HepG2 (cell line): Measurements from ENCODE around the gene FAM234A. TPM values are rescaled to one million over a fixed set of nuclear protein-coding genes. Genes with fewer than 3 reads are reported as not detected.

Experiments used
- CEBPZ ChIP-seq: IDR thresholded peaks from 2 replicates; pipeline ENCODE4 v1.6.1; 2012; ENCODE audit warnings: low read length, improper control_type of control experiment
- CERS6 ChIP-seq: sonication (generic); formaldehyde crosslinking; IDR thresholded peaks from 2 replicates; pipeline ENCODE4 v1.5.0; 2020; ENCODE audit warnings: missing genetic modification reagents
- DBP ChIP-seq: sonication (generic); formaldehyde crosslinking; IDR thresholded peaks from 2 replicates; pipeline ENCODE4 v1.4.0; 2020; ENCODE audit warnings: missing genetic modification reagents; ENCODE audit errors: not compliant biosample characterization
- GTF2F1 ChIP-seq: fragments of 150-350 bp; IDR thresholded peaks from 2 replicates; pipeline ENCODE4 v1.6.1; 2014; ENCODE audit warnings: low read length
- GZF1 ChIP-seq: sonication (generic); formaldehyde crosslinking; IDR thresholded peaks from 2 replicates; pipeline ENCODE4 v1.5.1; 2020; ENCODE audit warnings: mild to moderate bottlenecking, missing genetic modification reagents
- HNF1B ChIP-seq: sonication (generic); formaldehyde crosslinking; IDR thresholded peaks from 2 replicates; pipeline ENCODE4 v1.5.1; 2020; ENCODE audit warnings: mild to moderate bottlenecking, moderate library complexity, missing genetic modification reagents
- KAT2B ChIP-seq: fragments of 150-350 bp; IDR thresholded peaks from 2 replicates; pipeline ENCODE4 v1.6.1; 2014; ENCODE audit warnings: low read depth, low read length, borderline replicate concordance
- MATR3 ChIP-seq: sonication (generic); formaldehyde crosslinking; IDR thresholded peaks from 2 replicates; pipeline ENCODE4 v1.4.0; 2020; ENCODE audit warnings: missing genetic modification reagents
- MYNN ChIP-seq: sonication (generic); formaldehyde crosslinking; IDR thresholded peaks from 2 replicates; pipeline ENCODE4 v1.4.0; 2020; ENCODE audit warnings: mild to moderate bottlenecking, low read depth, missing genetic modification reagents
- RARG ChIP-seq: sonication (generic); formaldehyde crosslinking; IDR thresholded peaks from 2 replicates; pipeline ENCODE4 v1.4.0; 2020; ENCODE audit warnings: low read depth, mild to moderate bottlenecking, missing genetic modification reagents
- SOX13 ChIP-seq, 3 experiments: fragments of 450-650 bp in 1 of 3; sonication (generic) in 1 of 3; formaldehyde crosslinking in 1 of 3; IDR thresholded peaks in 2 of 3; conservative IDR thresholded peaks in 1 of 3; 2 replicates each; pipeline versions ENCODE4 v1.5.0 to v1.6.1; 2016 to 2020; ENCODE audit warnings: antibody characterized with exemption in 1 of 3, mild to moderate bottlenecking in 1 of 3, missing compliant biosample characterization in 1 of 3, missing genetic modification reagents in 1 of 3, moderate library complexity in 1 of 3
- SRY ChIP-seq: sonication (generic); formaldehyde crosslinking; IDR thresholded peaks from 2 replicates; pipeline ENCODE4 v1.8.0; 2022; ENCODE audit warnings: mild to moderate bottlenecking, missing genetic modification reagents
- TCF7L2 ChIP-seq: IDR thresholded peaks from 2 replicates; pipeline ENCODE4 v1.6.1; 2011; ENCODE audit warnings: mild to moderate bottlenecking, low read depth, low read length, moderate library complexity
- TFDP1 ChIP-seq: IDR thresholded peaks from 2 replicates; pipeline ENCODE4 v1.6.1; 2016; ENCODE audit warnings: missing compliant biosample characterization, missing genetic modification reagents, borderline replicate concordance
- ZBTB7A ChIP-seq: sonication (generic); formaldehyde crosslinking; IDR thresholded peaks from 2 replicates; pipeline ENCODE4 v1.8.0; 2022; ENCODE audit warnings: mild to moderate bottlenecking, missing genetic modification reagents
- ZMYM2 ChIP-seq: sonication (generic); formaldehyde crosslinking; IDR thresholded peaks from 2 replicates; pipeline ENCODE4 v1.8.0; 2022; ENCODE audit warnings: mild to moderate bottlenecking, missing genetic modification reagents
- ZNF496 ChIP-seq: sonication (generic); formaldehyde crosslinking; IDR thresholded peaks from 2 replicates; pipeline ENCODE4 v1.8.1; 2023; ENCODE audit warnings: mild to moderate bottlenecking, moderate library complexity, missing genetic modification reagents; ENCODE audit not compliant: insufficient replicate concordance
- polyA plus RNA-seq, 8 experiments: library from polyadenylated mRNA; depleted of rRNA in 3 of 8; stranded (reverse) in 7 of 8; unstranded in 1 of 8; fragments of >200 nt; fragmentation: Illumina TruSeq in 4 of 8; extraction: Trizol in 4 of 8; gene quantifications; 2 replicates each; pipeline versions ENCODE4 v1.2.1 to v1.2.3, GENCODE V29; 2011 to 2016; ENCODE audit warnings: low read depth in 4 of 8, missing spikeins in 1 of 8, mixed read lengths in 1 of 8; ENCODE audit not compliant: insufficient read depth in 1 of 8
- total RNA-seq, 5 experiments: library from RNA; depleted of rRNA; stranded (reverse); fragments of >200 nt; fragmentation: Illumina TruSeq; extraction: Trizol; gene quantifications; 2 replicates each; pipeline ENCODE4 v1.2.3, GENCODE V29; 2016; ENCODE audit warnings: low read depth in 1 of 5

The FAM234A gene
- total and polyA plus RNA-seq, 2 of the 13 experiments (the other 11 are each of a cell fraction or from before 2014, with no cell fraction given) = 29.2 to 34.4 TPM

GRCh38 chr16:234468-235305, at the start of gene FAM234A (continued):
- TF ChIP-seq RARG (CRISPR knock-in tag) (no peak), CEBPZ (no peak), SRY (peak; percentile 20; the same call in 1 of the 2 replicates), TCF7L2 (no peak), KAT2B (no peak), HNF1B (peak; percentile 74), ZNF496 (CRISPR knock-in tag) (no peak), DBP (no peak), ZBTB7A (0 out of 2 replicates have a peak, but pooled peaks have one; percentile 45), GTF2F1 (no peak), MYNN (CRISPR knock-in tag) (no peak), CERS6 (CRISPR knock-in tag) (no peak), MATR3 (CRISPR knock-in tag) (no peak), SOX13 (IDR thresholded peaks at IDR 0.05) (no peak; the same call in 1 of the 2 replicates), SOX13 (CRISPR knock-in tag; conservative IDR thresholded peaks at IDR 0.05 in 1 of 2, IDR thresholded peaks at IDR 0.05 in 1 of 2) (no peak), TFDP1 (peak; percentile 85; the same call in 1 of the 2 replicates), GZF1 (CRISPR knock-in tag) (no peak), ZMYM2 (CRISPR knock-in tag) (no peak)
